Activated CD4-positive, alpha-beta memory T cell treated with anti-CD3 and anti-CD28 coated beads for 36 hours (primary cell): Measurements from ENCODE around the gene FBXO42. TPM values are rescaled to one million over a fixed set of nuclear protein-coding genes. Genes with fewer than 3 reads are reported as not detected.
"Not testable (repeated sequence)": the region's sequence is repeated elsewhere in the genome, so short reads cannot be mapped to it uniquely, and the experiment has no call there.

Experiments used
- CTCF ChIA-PET: fragments of 350-600 bp; sonication (Branson Sonifier 250); formaldehyde crosslinking; loops from one replicate; lab custom pipeline; 2021; ENCODE audit warnings: antibody characterized with exemption, inconsistent platforms; lab: Charles Lee
- POLR2A ChIA-PET: fragments of 350-600 bp; sonication (Branson Sonifier 250); formaldehyde crosslinking; loops from one replicate; lab custom pipeline; 2021; ENCODE audit warnings: antibody characterized with exemption; lab: Charles Lee
- DNase-seq: peaks from one replicate; pipeline ENCODE4 v3.0.0-alpha.2; 2020
- H3K27ac Mint-ChIP-seq: one replicate; pipeline ENCODE4 v1.8.0; 2021; ENCODE audit warnings: mixed read lengths
- H3K27me3 Mint-ChIP-seq: one replicate; pipeline ENCODE4 v1.8.0; 2021; ENCODE audit warnings: mixed read lengths
- H3K36me3 Mint-ChIP-seq: one replicate; pipeline ENCODE4 v1.8.0; 2021; ENCODE audit warnings: mixed read lengths
- H3K4me1 Mint-ChIP-seq: one replicate; pipeline ENCODE4 v1.8.0; 2021; ENCODE audit warnings: low read depth, mixed read lengths
- H3K4me3 Mint-ChIP-seq: one replicate; pipeline ENCODE4 v1.8.0; 2021; ENCODE audit warnings: mild to moderate bottlenecking, mixed read lengths
- H3K9me3 Mint-ChIP-seq: one replicate; pipeline ENCODE4 v1.8.0; 2021; ENCODE audit warnings: mixed read lengths
- intact Hi-C: fragments of 100-400 bp; cut with micrococcal nuclease; formaldehyde crosslinking; loops from one replicate; pipeline ENCODE4 v1.15.1; 2023
- total RNA-seq, 2 experiments: library from RNA; stranded (reverse); gene quantifications; one replicate each; pipeline ENCODE4 v1.2.3, GENCODE V29; 2021

The FBXO42 gene
- total RNA-seq, 2 experiments from 2014 or later: 12.0 to 13.6 TPM

GRCh38 chr1:16235944-16236510 is 116.3 kb downstream of the FBXO42 start:
- Mint-ChIP-seq H3K27me3 (no peaks in the 10 kb centered on the region), H3K9me3 (no peaks in the 10 kb centered on the region), H3K4me1 (peaks cover 17% of the 10 kb centered on the region), H3K4me3 (peak overlapping the region; percentile 85), H3K27ac (peak overlapping the region; percentile 82), H3K36me3 (no peaks in the 10 kb centered on the region)
- ChIA-PET CTCF (interaction anchor here (0.6 to 1.7 kb wide), 2 partner anchors 8 to 31 kb away, joined by 4 to 7 read pairs; no protein-coding TSS in a partner anchor), POLR2A (interaction anchor here (1.0 to 1.7 kb wide), 2 partner anchors 29 to 116 kb away, joined by 3 to 5 read pairs; partner anchors contain the start of gene FBXO42)
- DNase-seq: peak; percentile 62
- intact Hi-C loops: loop anchor here (1.0 kb wide), 1 partner anchor 19 kb away; no protein-coding TSS in a partner anchor

- Mint-ChIP-seq H3K36me3 (no peaks in the 10 kb centered on the region), H3K9me3 (no peaks in the 10 kb centered on the region), H3K4me1 (peaks cover 17% of the 10 kb centered on the region), H3K27ac (no peak overlapping the region), H3K4me3 (no peak overlapping the region), H3K27me3 (no peaks in the 10 kb centered on the region)
- no peak for DNase-seq
- POLR2A ChIA-PET: interaction anchor here (1.0 to 1.7 kb wide), 2 partner anchors 28 to 117 kb away, joined by 3 to 5 read pairs; partner anchors contain the start of gene FBXO42
- CTCF ChIA-PET: interaction anchor here (1.7 to 2.3 kb wide), 2 partner anchors 9 to 31 kb away, joined by 7 read pairs; no protein-coding TSS in a partner anchor
- intact Hi-C loops: no loop called here
Observed at GRCh38 chr1:16235347-16235746, 116.9 kb downstream of the FBXO42 start.

- intact Hi-C loops: no loop called here
- no peak overlapping the region for H3K27ac Mint-ChIP-seq
- peaks cover 16% of the 10 kb centered on the region for H3K4me1 Mint-ChIP-seq
- no peak overlapping the region for H3K4me3 Mint-ChIP-seq
- no peaks in the 10 kb centered on the region for H3K36me3 Mint-ChIP-seq
- ChIA-PET POLR2A (no interaction called here), CTCF (interaction anchor here (0.6 to 2.4 kb wide), 3 partner anchors 11 to 1244 kb away, joined by 4 to 7 read pairs (median 5); no protein-coding TSS in a partner anchor)
- H3K27me3 Mint-ChIP-seq: peaks cover 4% of the 10 kb centered on the region
- no peak for DNase-seq
- H3K9me3 Mint-ChIP-seq: no peaks in the 10 kb centered on the region
Observed at GRCh38 chr1:16233431-16233830, 118.8 kb downstream of the FBXO42 start.

GRCh38 chr1:16232316-16232710 is 120.0 kb downstream of the FBXO42 start:
- no peak for DNase-seq
- H3K4me1 Mint-ChIP-seq: peaks cover 8% of the 10 kb centered on the region
- intact Hi-C loops: no loop called here
- H3K36me3 Mint-ChIP-seq: peaks cover 1% of the 10 kb centered on the region
- CTCF ChIA-PET: no interaction called here
- H3K27me3 Mint-ChIP-seq: peaks cover 13% of the 10 kb centered on the region
- H3K4me3 Mint-ChIP-seq: no peak overlapping the region
- H3K27ac Mint-ChIP-seq: no peak overlapping the region
- no peaks in the 10 kb centered on the region for H3K9me3 Mint-ChIP-seq
- POLR2A ChIA-PET: no interaction called here

GRCh38 chr1:16231331-16232315 is 120.7 kb downstream of the FBXO42 start:
- no peak overlapping the region for H3K4me3 Mint-ChIP-seq
- DNase-seq: no peak
- intact Hi-C loops: no loop called here
- peaks cover 17% of the 10 kb centered on the region for H3K27me3 Mint-ChIP-seq
- no peaks in the 10 kb centered on the region for H3K9me3 Mint-ChIP-seq
- ChIA-PET CTCF (interaction anchor here (0.7 kb wide), 1 partner anchor 17 kb away, joined by 3 read pairs; no protein-coding TSS in a partner anchor), POLR2A (no interaction called here)
- H3K36me3 Mint-ChIP-seq: peaks cover 1% of the 10 kb centered on the region
- peaks cover 6% of the 10 kb centered on the region for H3K4me1 Mint-ChIP-seq
- H3K27ac Mint-ChIP-seq: no peak overlapping the region

GRCh38 chr1:16230744-16231143 is 121.5 kb downstream of the FBXO42 start:
- DNase-seq: no peak
- peaks cover 24% of the 10 kb centered on the region for H3K27me3 Mint-ChIP-seq
- peaks cover 7% of the 10 kb centered on the region for H3K36me3 Mint-ChIP-seq
- no peaks in the 10 kb centered on the region for H3K9me3 Mint-ChIP-seq
- intact Hi-C loops: no loop called here
- CTCF ChIA-PET: interaction anchor here (1.2 kb wide), 1 partner anchor 13 kb away, joined by 7 read pairs; no protein-coding TSS in a partner anchor
- POLR2A ChIA-PET: no interaction called here
- no peak overlapping the region for H3K4me3 Mint-ChIP-seq
- no peak overlapping the region for H3K27ac Mint-ChIP-seq
- H3K4me1 Mint-ChIP-seq: no peaks in the 10 kb centered on the region

GRCh38 chr1:16229976-16230740 is 122.1 kb downstream of the FBXO42 start:
- Mint-ChIP-seq H3K27me3 (peaks cover 24% of the 10 kb centered on the region), H3K9me3 (no peaks in the 10 kb centered on the region), H3K4me1 (no peaks in the 10 kb centered on the region), H3K27ac (no peak overlapping the region), H3K36me3 (peaks cover 7% of the 10 kb centered on the region), H3K4me3 (no peak overlapping the region)
- CTCF ChIA-PET: interaction anchor here (1.2 kb wide), 1 partner anchor 14 kb away, joined by 7 read pairs; no protein-coding TSS in a partner anchor
- intact Hi-C loops: no loop called here
- no peak for DNase-seq
- POLR2A ChIA-PET: interaction anchor here (1.8 kb wide), 1 partner anchor 13 kb away, joined by 4 read pairs; no protein-coding TSS in a partner anchor

- Mint-ChIP-seq H3K36me3 (peaks cover 7% of the 10 kb centered on the region), H3K4me3 (no peak overlapping the region), H3K27me3 (peaks cover 29% of the 10 kb centered on the region), H3K27ac (no peak overlapping the region), H3K9me3 (no peaks in the 10 kb centered on the region), H3K4me1 (no peaks in the 10 kb centered on the region)
- ChIA-PET CTCF (no interaction called here), POLR2A (no interaction called here)
- DNase-seq: no peak
- intact Hi-C loops: no loop called here
Observed at GRCh38 chr1:16226490-16227179, 125.6 kb downstream of the FBXO42 start.

GRCh38 chr1:16226129-16226489 is 126.2 kb downstream of the FBXO42 start:
- CTCF ChIA-PET: no interaction called here
- Mint-ChIP-seq H3K4me3 (no peak overlapping the region), H3K9me3 (no peaks in the 10 kb centered on the region), H3K36me3 (peaks cover 7% of the 10 kb centered on the region), H3K4me1 (no peaks in the 10 kb centered on the region), H3K27ac (no peak overlapping the region), H3K27me3 (peaks cover 29% of the 10 kb centered on the region)
- intact Hi-C loops: no loop called here
- DNase-seq: no peak
- POLR2A ChIA-PET: no interaction called here

- H3K27ac Mint-ChIP-seq: no peak overlapping the region
- CTCF ChIA-PET: interaction anchor here (0.7 kb wide), 1 partner anchor 142 kb away, joined by 3 read pairs; no protein-coding TSS in a partner anchor
- intact Hi-C loops: no loop called here
- H3K4me3 Mint-ChIP-seq: no peak overlapping the region
- DNase-seq: no peak
- POLR2A ChIA-PET: no interaction called here
- H3K27me3 Mint-ChIP-seq: peaks cover 29% of the 10 kb centered on the region
- H3K4me1 Mint-ChIP-seq: no peaks in the 10 kb centered on the region
- H3K36me3 Mint-ChIP-seq: peaks cover 7% of the 10 kb centered on the region
- H3K9me3 Mint-ChIP-seq: no peaks in the 10 kb centered on the region
Observed at GRCh38 chr1:16224472-16224871, 127.8 kb downstream of the FBXO42 start.

GRCh38 chr1:16222716-16223115 is 129.6 kb downstream of the FBXO42 start:
- H3K9me3 Mint-ChIP-seq, H3K36me3 Mint-ChIP-seq, DNase-seq, POLR2A ChIA-PET, H3K4me3 Mint-ChIP-seq, H3K27ac Mint-ChIP-seq, H3K4me1 Mint-ChIP-seq, CTCF ChIA-PET, intact Hi-C loops: not testable (repeated sequence)
- peaks cover 19% of the 10 kb centered on the region for H3K27me3 Mint-ChIP-seq
